ENCODE data around the gene GRIPAP1. TPM values are rescaled to one million over a fixed set of nuclear protein-coding genes. Genes with fewer than 3 reads are reported as not detected.
A peak's percentile ranks its signal among the peaks of the same experiment; 100 is the strongest.

Gene GRIPAP1
- total RNA-seq, 1 donor from 2014 or later = 20.7 TPM

DNA sequence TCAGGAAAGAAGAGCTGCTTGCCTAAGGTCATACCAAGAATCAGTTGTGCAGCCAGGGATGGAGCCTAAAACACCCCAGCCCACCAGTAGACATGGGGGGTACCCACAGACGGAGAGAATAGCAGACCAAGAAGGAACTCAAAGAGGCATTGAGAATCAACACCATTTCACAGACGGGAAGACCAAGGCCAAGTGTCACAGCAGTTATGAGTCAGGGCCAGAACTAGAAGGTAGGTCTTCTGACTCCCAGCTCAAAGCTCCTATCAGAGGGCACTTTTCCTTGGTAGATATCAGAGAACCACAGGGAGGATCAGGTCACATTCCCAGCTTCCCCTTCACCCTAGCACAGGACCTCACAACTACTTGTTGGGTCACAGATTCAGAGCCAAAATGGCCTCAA is 59.2 kb downstream of the GRIPAP1 start:
- no peak for DNase-seq
- Histone ChIP-seq H3K27me3 (ENCODE audit: low read depth) (no peaks in the 10 kb centered on the region), H3K27ac (replicated peaks) (no peak overlapping the region), H3K9me3 (replicated peaks) (no peaks in the 10 kb centered on the region), H3K4me1 (peaks cover 40% of the 10 kb centered on the region), H3K36me3 (no peaks in the 10 kb centered on the region), H3K4me3 (no peak overlapping the region)
- TF ChIP-seq, protein P1, sequence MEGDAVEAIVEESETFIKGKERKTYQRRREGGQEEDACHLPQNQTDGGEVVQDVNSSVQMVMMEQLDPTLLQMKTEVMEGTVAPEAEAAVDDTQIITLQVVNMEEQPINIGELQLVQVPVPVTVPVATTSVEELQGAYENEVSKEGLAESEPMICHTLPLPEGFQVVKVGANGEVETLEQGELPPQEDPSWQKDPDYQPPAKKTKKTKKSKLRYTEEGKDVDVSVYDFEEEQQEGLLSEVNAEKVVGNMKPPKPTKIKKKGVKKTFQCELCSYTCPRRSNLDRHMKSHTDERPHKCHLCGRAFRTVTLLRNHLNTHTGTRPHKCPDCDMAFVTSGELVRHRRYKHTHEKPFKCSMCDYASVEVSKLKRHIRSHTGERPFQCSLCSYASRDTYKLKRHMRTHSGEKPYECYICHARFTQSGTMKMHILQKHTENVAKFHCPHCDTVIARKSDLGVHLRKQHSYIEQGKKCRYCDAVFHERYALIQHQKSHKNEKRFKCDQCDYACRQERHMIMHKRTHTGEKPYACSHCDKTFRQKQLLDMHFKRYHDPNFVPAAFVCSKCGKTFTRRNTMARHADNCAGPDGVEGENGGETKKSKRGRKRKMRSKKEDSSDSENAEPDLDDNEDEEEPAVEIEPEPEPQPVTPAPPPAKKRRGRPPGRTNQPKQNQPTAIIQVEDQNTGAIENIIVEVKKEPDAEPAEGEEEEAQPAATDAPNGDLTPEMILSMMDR (IDR thresholded peaks at IDR 0.05; ENCODE audit: borderline replicate concordance) = no peak
- intact Hi-C loops (cut with micrococcal nuclease) = no loop called here

DNA sequence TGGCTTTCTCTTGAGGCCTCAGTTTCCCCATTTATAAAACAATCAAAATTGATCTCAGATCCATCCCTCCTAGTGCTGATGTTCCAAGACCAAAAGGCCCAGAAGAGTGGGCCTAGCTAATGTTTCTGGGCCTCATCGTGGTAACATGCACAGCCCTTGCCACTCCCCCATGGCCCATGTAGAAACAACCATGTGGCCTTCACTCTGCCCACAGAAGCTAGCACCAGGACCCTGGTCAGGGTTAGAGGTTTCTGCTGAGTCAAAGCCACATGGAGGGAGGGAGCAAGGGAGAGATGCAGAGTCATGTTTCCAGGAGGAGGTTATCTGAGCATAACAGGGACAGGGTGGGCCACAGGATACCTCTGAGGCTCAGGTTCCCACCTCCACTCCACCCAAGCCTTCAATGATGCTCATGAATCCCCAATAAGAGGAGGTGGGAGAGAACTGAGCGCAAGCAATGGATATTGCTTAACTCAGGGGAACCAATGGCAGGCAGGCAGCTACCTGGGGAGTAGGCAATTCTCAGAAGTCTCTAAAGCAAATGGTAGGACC is 61.6 kb downstream of the GRIPAP1 start:
- DNase-seq = no peak
- H3K27ac ChIP-seq (replicated peaks) = no peak overlapping the region
- TF ChIP-seq, protein P1 (IDR thresholded peaks at IDR 0.05; ENCODE audit: borderline replicate concordance) = no peak

DNA sequence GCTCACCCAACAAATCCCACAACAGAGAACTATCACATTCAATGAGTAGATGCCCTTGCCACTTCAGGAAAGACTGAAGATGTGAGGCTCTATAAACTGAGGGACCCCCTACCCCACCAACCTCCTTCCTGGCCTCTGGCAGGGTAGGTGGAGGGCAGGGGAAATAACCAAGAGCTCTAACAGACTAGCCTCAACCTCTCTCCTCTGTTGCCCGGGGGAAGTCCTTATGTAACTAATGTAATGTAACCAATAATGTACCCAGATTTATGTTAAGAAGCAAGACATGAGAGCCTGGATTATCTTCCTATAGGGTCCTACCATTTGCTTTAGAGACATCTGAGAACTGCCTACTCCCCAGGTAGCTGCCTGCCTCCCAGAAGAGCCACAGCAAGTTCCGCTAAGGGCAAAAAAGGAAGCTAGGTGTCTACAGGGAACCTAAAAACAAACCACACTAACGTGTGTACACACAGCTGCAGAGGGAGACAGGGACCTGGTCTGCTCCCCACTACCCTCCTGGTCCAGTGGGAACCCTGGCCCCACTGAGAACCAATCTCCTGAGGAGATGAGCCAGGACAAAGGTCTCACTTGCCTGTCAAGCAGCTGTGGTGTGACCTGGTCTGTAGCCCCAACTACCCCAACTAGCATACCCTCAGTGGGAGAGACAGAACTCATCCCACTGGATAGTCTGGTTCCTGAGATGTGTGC is 62.4 kb downstream of the GRIPAP1 start:
- intact Hi-C loops (cut with micrococcal nuclease) = no loop called here
- H3K9me3 ChIP-seq (replicated peaks) = no peaks in the 10 kb centered on the region
- peaks cover 42% of the 10 kb centered on the region for H3K4me1 ChIP-seq

More for the DNA sequence above, 61.6 kb downstream of the GRIPAP1 start:
- Histone ChIP-seq H3K36me3 (no peaks in the 10 kb centered on the region), H3K27me3 (ENCODE audit: low read depth) (no peaks in the 10 kb centered on the region), H3K4me3 (no peak overlapping the region), H3K9me3 (replicated peaks) (no peaks in the 10 kb centered on the region), H3K4me1 (peaks cover 43% of the 10 kb centered on the region)
- intact Hi-C loops (cut with micrococcal nuclease) = no loop called here

DNA sequence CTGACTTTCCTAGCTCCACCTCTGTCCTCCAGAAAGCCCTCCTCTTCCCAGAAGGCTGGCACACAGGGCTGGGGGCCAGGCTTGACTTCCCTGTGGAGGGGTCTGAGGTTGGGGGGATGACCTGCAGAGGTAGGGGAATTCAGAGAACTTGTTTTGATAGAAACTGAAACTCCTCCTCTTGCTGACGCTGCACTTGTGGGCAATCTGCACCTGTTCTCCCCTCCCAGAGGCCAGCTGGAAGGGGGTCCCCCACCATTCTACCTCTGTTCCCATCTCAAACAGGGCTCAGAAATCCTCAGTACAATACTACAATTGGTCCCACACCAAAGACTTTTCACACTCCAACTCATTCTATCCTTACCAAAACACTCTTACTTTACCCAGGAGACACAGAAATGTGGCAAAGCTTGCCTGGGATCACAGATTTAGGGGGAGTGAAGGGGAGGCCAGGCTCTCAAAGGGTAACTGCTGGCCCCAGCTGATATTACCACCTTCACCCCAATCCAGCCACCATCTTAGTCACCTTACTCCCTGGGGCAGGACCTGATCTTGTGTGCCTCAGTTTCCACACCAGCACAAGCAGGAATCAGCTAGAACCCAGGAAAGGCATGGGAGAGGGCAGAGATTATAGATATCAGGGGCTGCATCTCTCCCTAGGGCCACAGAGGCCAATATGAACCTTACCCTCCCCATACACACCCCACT is 63.2 kb downstream of the GRIPAP1 start:
- DNase-seq = no peak
- H3K4me1 ChIP-seq = peaks cover 42% of the 10 kb centered on the region
- TF ChIP-seq, protein P1 (IDR thresholded peaks at IDR 0.05; ENCODE audit: borderline replicate concordance) = no peak
- intact Hi-C loops (cut with micrococcal nuclease) = no loop called here
- H3K27me3 ChIP-seq (ENCODE audit: low read depth) = no peaks in the 10 kb centered on the region
- H3K4me3 ChIP-seq = no peak overlapping the region
- H3K27ac ChIP-seq (replicated peaks) = no peak overlapping the region
- H3K9me3 ChIP-seq (replicated peaks) = no peaks in the 10 kb centered on the region
- H3K36me3 ChIP-seq = peaks cover 7% of the 10 kb centered on the region

More for the DNA sequence above, 62.4 kb downstream of the GRIPAP1 start:
- TF ChIP-seq, protein P1 (IDR thresholded peaks at IDR 0.05; ENCODE audit: borderline replicate concordance) = no peak
- H3K36me3 ChIP-seq = no peaks in the 10 kb centered on the region
- H3K27me3 ChIP-seq (ENCODE audit: low read depth) = no peaks in the 10 kb centered on the region
- no peak overlapping the region for H3K4me3 ChIP-seq
- H3K27ac ChIP-seq (replicated peaks) = no peak overlapping the region
- DNase-seq = no peak

DNA sequence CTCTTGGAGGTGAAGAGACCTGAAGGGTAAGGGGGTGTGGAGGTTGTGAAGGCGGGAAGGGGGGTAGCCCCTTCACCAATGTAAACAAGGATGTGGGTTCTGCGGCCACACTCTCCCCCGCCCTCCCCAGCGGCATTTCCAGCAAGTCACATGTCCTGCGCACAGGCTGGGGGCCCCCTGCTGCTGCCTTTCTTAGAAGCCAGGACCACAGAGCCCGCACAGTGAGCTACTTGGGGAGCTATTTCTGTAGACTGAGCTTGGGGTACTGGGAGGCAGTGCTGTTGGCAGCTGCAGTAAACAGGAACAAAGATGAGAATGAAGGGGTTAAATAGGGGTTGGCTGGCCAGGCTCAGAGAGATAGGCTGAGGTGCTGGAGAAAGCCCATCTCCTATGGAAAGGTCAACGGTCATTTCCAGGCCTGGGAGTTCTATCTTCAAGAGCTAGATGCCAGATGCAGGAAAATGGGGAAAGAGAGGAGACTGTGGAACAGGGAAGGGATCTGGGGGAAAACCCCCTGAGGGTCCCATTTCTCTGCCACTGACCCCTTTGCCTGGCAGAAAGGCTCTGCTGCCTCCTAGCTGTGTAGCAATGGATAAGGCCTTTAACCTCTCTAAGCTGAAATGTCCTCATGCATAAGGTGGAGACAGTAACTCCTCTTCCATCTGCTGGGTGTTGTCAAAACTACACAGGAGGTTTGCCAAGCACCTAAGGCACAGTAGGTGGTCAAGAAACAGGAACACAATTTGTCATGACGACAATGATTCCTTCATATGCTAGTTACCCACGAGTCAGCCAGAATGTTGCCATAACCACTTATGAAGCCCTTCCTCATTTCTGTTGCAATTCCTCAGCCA is 64.8 kb downstream of the GRIPAP1 start:
- H3K36me3 ChIP-seq = peaks cover 18% of the 10 kb centered on the region

More for the DNA sequence above, 64.8 kb downstream of the GRIPAP1 start:
- Histone ChIP-seq H3K9me3 (replicated peaks) (no peaks in the 10 kb centered on the region), H3K4me3 (no peak overlapping the region), H3K27ac (replicated peaks) (peak overlapping the region; percentile 33), H3K27me3 (ENCODE audit: low read depth) (no peaks in the 10 kb centered on the region), H3K4me1 (peaks cover 42% of the 10 kb centered on the region)
- intact Hi-C loops (cut with micrococcal nuclease) = no loop called here
- DNase-seq = peak; percentile 33
- TF ChIP-seq, protein P1 (IDR thresholded peaks at IDR 0.05; ENCODE audit: borderline replicate concordance) = peak; percentile 16

Data from left ventricle myocardium inferior (tissue), 1 donor.